Measurements from ENCODE around the gene DNALI1. TPM values are rescaled to one million over a fixed set of nuclear protein-coding genes. Genes with fewer than 3 reads are reported as not detected.

Gene DNALI1
- total and polyA plus RNA-seq, 2 experiments from 2014 or later: 0.32 to 2.1 TPM

GRCh38 chr1:37540036-37540785, 16.5 kb upstream of the DNALI1 start:
- DNase-seq: no peak
- WGBS, 2 experiments (ENCODE audit: low coverage in 1 of 2, low lambda C conversion rate in 2 of 2, missing lambda C conversion rate in 2 of 2): 95% methylated on average over 30 of the region's 30 CpGs
- Histone ChIP-seq H3F3A (ENCODE audit: insufficient read depth) (peaks cover 19% of the 10 kb centered on the region), H3K79me2 (ENCODE audit: insufficient read depth) (peaks cover 90% of the 10 kb centered on the region), H4K20me1 (ENCODE audit: insufficient read depth) (no peaks in the 10 kb centered on the region), H3K9ac (no peak overlapping the region), H3K27ac (no peak overlapping the region), H2AFZ (no peak overlapping the region), H3K27me3 (replicated peaks; ENCODE audit: insufficient read depth) (no peaks in the 10 kb centered on the region), H3K9me2 (ENCODE audit: insufficient read depth) (no peaks in the 10 kb centered on the region), H3K9me3 (ENCODE audit: low read depth) (no peaks in the 10 kb centered on the region), H3K4me3 (no peak overlapping the region), H3K4me1 (ENCODE audit: insufficient read depth) (0 out of 2 replicates have a peak, but pooled peaks cover 3% of the 10 kb centered on the region), H3K4me2 (ENCODE audit: unreplicated experiment) (no peak overlapping the region), H3K36me3 (ENCODE audit: low read depth) (peaks cover 58% of the 10 kb centered on the region)
- TF ChIP-seq EZH2phosphoT487 (IDR thresholded peaks at IDR 0.05; ENCODE audit: insufficient read depth, low read depth): no peak
- no peak for TF ChIP-seq EZH2 (IDR thresholded peaks at IDR 0.05; ENCODE audit: insufficient read depth, poor library complexity, severe bottlenecking)
- in situ Hi-C loops (cut with MboI): no loop called here

- DNase-seq: no peak
- Histone ChIP-seq H3K27ac (no peak overlapping the region), H3K9me2 (ENCODE audit: insufficient read depth) (no peaks in the 10 kb centered on the region), H3K4me1 (ENCODE audit: insufficient read depth) (peaks cover 6% of the 10 kb centered on the region), H3K36me3 (ENCODE audit: low read depth) (peaks cover 63% of the 10 kb centered on the region), H3K4me2 (ENCODE audit: unreplicated experiment) (no peak overlapping the region), H3K79me2 (ENCODE audit: insufficient read depth) (peaks cover 97% of the 10 kb centered on the region), H4K20me1 (ENCODE audit: insufficient read depth) (no peaks in the 10 kb centered on the region), H3K4me3 (no peak overlapping the region), H3K9ac (no peak overlapping the region), H3K9me3 (ENCODE audit: low read depth) (no peaks in the 10 kb centered on the region), H3F3A (ENCODE audit: insufficient read depth) (peaks cover 8% of the 10 kb centered on the region), H2AFZ (no peak overlapping the region), H3K27me3 (replicated peaks; ENCODE audit: insufficient read depth) (no peaks in the 10 kb centered on the region)
- in situ Hi-C loops (cut with MboI): no loop called here
- TF ChIP-seq EZH2 (IDR thresholded peaks at IDR 0.05; ENCODE audit: insufficient read depth, poor library complexity, severe bottlenecking) (no peak), EZH2phosphoT487 (IDR thresholded peaks at IDR 0.05; ENCODE audit: insufficient read depth, low read depth) (no peak)
- 98 to 100% methylated on average over 17 to 21 of the region's 21 CpGs for WGBS, 2 experiments (ENCODE audit: low coverage in 1 of 2, low lambda C conversion rate in 2 of 2, missing lambda C conversion rate in 2 of 2)
Measured at GRCh38 chr1:37544530-37544929, 12.2 kb upstream of the DNALI1 start.

GRCh38 chr1:37545019-37545418, 11.7 kb upstream of the DNALI1 start:
- no peak for TF ChIP-seq EZH2 (IDR thresholded peaks at IDR 0.05; ENCODE audit: insufficient read depth, poor library complexity, severe bottlenecking)
- TF ChIP-seq EZH2phosphoT487 (IDR thresholded peaks at IDR 0.05; ENCODE audit: insufficient read depth, low read depth): no peak
- DNase-seq: no peak
- H3K79me2 ChIP-seq (ENCODE audit: insufficient read depth): peaks cover 97% of the 10 kb centered on the region
- H3K27ac ChIP-seq: no peak overlapping the region
- H3K4me3 ChIP-seq: no peak overlapping the region
- H2AFZ ChIP-seq: no peak overlapping the region
- no peaks in the 10 kb centered on the region for H3K9me2 ChIP-seq (ENCODE audit: insufficient read depth)
- H3K36me3 ChIP-seq (ENCODE audit: low read depth): peaks cover 58% of the 10 kb centered on the region
- in situ Hi-C loops (cut with MboI): no loop called here
- no peaks in the 10 kb centered on the region for H3K27me3 ChIP-seq (replicated peaks; ENCODE audit: insufficient read depth)
- no peaks in the 10 kb centered on the region for H3K9me3 ChIP-seq (ENCODE audit: low read depth)
- no peaks in the 10 kb centered on the region for H4K20me1 ChIP-seq (ENCODE audit: insufficient read depth)
- WGBS, 2 experiments (ENCODE audit: low coverage in 1 of 2, low lambda C conversion rate in 2 of 2, missing lambda C conversion rate in 2 of 2): 84 to 91% methylated on average over 5 of the region's 5 CpGs
- no peak overlapping the region for H3K9ac ChIP-seq
- no peak overlapping the region for H3K4me2 ChIP-seq (ENCODE audit: unreplicated experiment)
- H3F3A ChIP-seq (ENCODE audit: insufficient read depth): peaks cover 13% of the 10 kb centered on the region
- H3K4me1 ChIP-seq (ENCODE audit: insufficient read depth): peaks cover 11% of the 10 kb centered on the region

GRCh38 chr1:37549341-37549740, 7.4 kb upstream of the DNALI1 start:
- Histone ChIP-seq H3K4me2 (ENCODE audit: unreplicated experiment) (peak overlapping the region; percentile 41), H3K9me2 (ENCODE audit: insufficient read depth) (no peaks in the 10 kb centered on the region), H3K36me3 (ENCODE audit: low read depth) (peaks cover 37% of the 10 kb centered on the region), H3K4me1 (ENCODE audit: insufficient read depth) (peaks cover 30% of the 10 kb centered on the region), H3K27me3 (replicated peaks; ENCODE audit: insufficient read depth) (no peaks in the 10 kb centered on the region), H3F3A (ENCODE audit: insufficient read depth) (peaks cover 26% of the 10 kb centered on the region), H3K4me3 (0 out of 2 replicates have a peak overlapping the region, but pooled peaks have one; percentile 7), H3K9ac (peak overlapping the region; percentile 50; the same call in 1 of the 2 replicates), H3K9me3 (ENCODE audit: low read depth) (no peaks in the 10 kb centered on the region), H2AFZ (no peak overlapping the region), H3K27ac (peak overlapping the region; percentile 71), H3K79me2 (ENCODE audit: insufficient read depth) (peaks cover 97% of the 10 kb centered on the region), H4K20me1 (ENCODE audit: insufficient read depth) (0 out of 2 replicates have a peak, but pooled peaks cover 3% of the 10 kb centered on the region)
- TF ChIP-seq EZH2phosphoT487 (IDR thresholded peaks at IDR 0.05; ENCODE audit: insufficient read depth, low read depth) (no peak), EZH2 (IDR thresholded peaks at IDR 0.05; ENCODE audit: insufficient read depth, poor library complexity, severe bottlenecking) (no peak)
- 95% methylated on average over 6 of the region's 6 CpGs for WGBS, 2 experiments (ENCODE audit: low coverage in 1 of 2, low lambda C conversion rate in 2 of 2, missing lambda C conversion rate in 2 of 2)
- DNase-seq: peak; percentile 45
- in situ Hi-C loops (cut with MboI): no loop called here

All from GM23248 (cell line).